Effector memory CD4-positive, alpha-beta T cell (primary cell): ENCODE measurements around the gene ATR.
"Not testable (repeated sequence)": the region's sequence is repeated elsewhere in the genome, so short reads cannot be mapped to it uniquely, and the experiment has no call there.

Experiments
- DNase-seq, 3 donors: peaks; one replicate each; pipeline ENCODE4 v3.0.0-alpha.2; 2020
- H3K27ac ChIP-seq: 2 replicates; pipeline ENCODE4 v1.7.0; 2013; ENCODE audit warnings: mild to moderate bottlenecking, low read length, moderate library complexity; ENCODE audit not compliant: insufficient read depth, poor library complexity, severe bottlenecking
- H3K27me3 ChIP-seq: replicated peaks from 2 replicates; pipeline ENCODE4 v1.7.0; 2013; ENCODE audit warnings: mild to moderate bottlenecking, low read length; ENCODE audit not compliant: insufficient read depth, control insufficient read depth, poor library complexity, severe bottlenecking
- H3K36me3 ChIP-seq: 2 replicates; pipeline ENCODE4 v1.7.0; 2013; ENCODE audit warnings: mild to moderate bottlenecking, low read length, moderate library complexity; ENCODE audit not compliant: control insufficient read depth, insufficient read depth
- H3K4me1 ChIP-seq: 2 replicates; pipeline ENCODE4 v1.7.0; 2013; ENCODE audit warnings: low read length, mild to moderate bottlenecking; ENCODE audit not compliant: control insufficient read depth, insufficient read depth, poor library complexity, severe bottlenecking
- H3K4me3 ChIP-seq: 2 replicates; pipeline ENCODE4 v1.7.0; 2013; ENCODE audit warnings: low read length, low read depth, mild to moderate bottlenecking; ENCODE audit not compliant: insufficient read depth, poor library complexity, severe bottlenecking
- H3K9me3 ChIP-seq: 2 replicates; pipeline ENCODE4 v1.7.0; 2013; ENCODE audit warnings: mild to moderate bottlenecking, low read length, moderate library complexity; ENCODE audit not compliant: control insufficient read depth

The ATR gene

GRCh38 chr3:142574665-142575064 is 3.9 kb downstream of the ATR start:
- Histone ChIP-seq H3K36me3 (no peaks in the 10 kb centered on the region), H3K27me3 (no peaks in the 10 kb centered on the region), H3K4me3 (no peak overlapping the region), H3K9me3 (no peaks in the 10 kb centered on the region), H3K4me1 (peaks cover 12% of the 10 kb centered on the region), H3K27ac (no peak overlapping the region)
- DNase-seq, result no peak

- DNase-seq, H3K27ac ChIP-seq, H3K9me3 ChIP-seq, H3K4me3 ChIP-seq, H3K27me3 ChIP-seq, H3K36me3 ChIP-seq: not testable (repeated sequence)
- peaks cover 10% of the 10 kb centered on the region for H3K4me1 ChIP-seq
Observed at GRCh38 chr3:142574223-142574622, 4.3 kb downstream of the ATR start.

GRCh38 chr3:142569422-142569821 is 9.1 kb downstream of the ATR start:
- DNase-seq, H3K4me3 ChIP-seq: not testable (repeated sequence)

GRCh38 chr3:142568393-142569017 is 10.0 kb downstream of the ATR start:
- peaks cover 10% of the 10 kb centered on the region for H3K36me3 ChIP-seq
- no peak overlapping the region for H3K4me3 ChIP-seq
- DNase-seq, result no peak
- H3K27me3 ChIP-seq, result no peaks in the 10 kb centered on the region
- no peaks in the 10 kb centered on the region for H3K9me3 ChIP-seq
- H3K27ac ChIP-seq, result no peak overlapping the region
- H3K4me1 ChIP-seq, result no peaks in the 10 kb centered on the region

More at GRCh38 chr3:142569422-142569821, 9.1 kb downstream of the ATR start:
- not testable (repeated sequence) for H3K36me3 ChIP-seq, H3K27me3 ChIP-seq, H3K4me1 ChIP-seq, H3K27ac ChIP-seq, H3K9me3 ChIP-seq

- Histone ChIP-seq H3K27ac (no peak overlapping the region), H3K36me3 (peaks cover 16% of the 10 kb centered on the region), H3K27me3 (no peaks in the 10 kb centered on the region), H3K4me1 (no peaks in the 10 kb centered on the region), H3K9me3 (no peaks in the 10 kb centered on the region), H3K4me3 (no peak overlapping the region)
- DNase-seq, result no peak
Observed at GRCh38 chr3:142566096-142566495, 12.4 kb downstream of the ATR start.

- no peak overlapping the region for H3K27ac ChIP-seq
- no peak overlapping the region for H3K4me3 ChIP-seq
- H3K9me3 ChIP-seq, result no peaks in the 10 kb centered on the region
- DNase-seq, result no peak
- peaks cover 16% of the 10 kb centered on the region for H3K36me3 ChIP-seq
- H3K4me1 ChIP-seq, result no peaks in the 10 kb centered on the region
- no peaks in the 10 kb centered on the region for H3K27me3 ChIP-seq
Observed at GRCh38 chr3:142563496-142563997, 15.0 kb downstream of the ATR start.

- DNase-seq, result no peak
- Histone ChIP-seq H3K9me3 (no peaks in the 10 kb centered on the region), H3K36me3 (peaks cover 36% of the 10 kb centered on the region), H3K27ac (no peak overlapping the region), H3K4me3 (no peak overlapping the region), H3K27me3 (no peaks in the 10 kb centered on the region), H3K4me1 (no peaks in the 10 kb centered on the region)
Observed at GRCh38 chr3:142560118-142560517, 18.4 kb downstream of the ATR start.

- Histone ChIP-seq H3K36me3 (peaks cover 66% of the 10 kb centered on the region), H3K27me3 (no peaks in the 10 kb centered on the region), H3K4me3 (no peak overlapping the region), H3K27ac (no peak overlapping the region), H3K4me1 (no peaks in the 10 kb centered on the region), H3K9me3 (no peaks in the 10 kb centered on the region)
- no peak for DNase-seq
Observed at GRCh38 chr3:142553741-142554140, 24.8 kb downstream of the ATR start.

- not testable (repeated sequence) for H3K9me3 ChIP-seq, DNase-seq, H3K4me1 ChIP-seq, H3K27me3 ChIP-seq, H3K27ac ChIP-seq, H3K4me3 ChIP-seq
- H3K36me3 ChIP-seq, result peaks cover 61% of the 10 kb centered on the region
Observed at GRCh38 chr3:142552579-142552978, 26.0 kb downstream of the ATR start.

- DNase-seq, result no peak
- H3K4me3 ChIP-seq, result no peak overlapping the region
- H3K9me3 ChIP-seq, result no peaks in the 10 kb centered on the region
- no peak overlapping the region for H3K27ac ChIP-seq
- H3K4me1 ChIP-seq, result no peaks in the 10 kb centered on the region
- peaks cover 45% of the 10 kb centered on the region for H3K36me3 ChIP-seq
- H3K27me3 ChIP-seq, result no peaks in the 10 kb centered on the region
Observed at GRCh38 chr3:142549986-142550385, 28.5 kb downstream of the ATR start.
